Chondrocyte (in vitro differentiated cells): ENCODE measurements around the gene ERFE. TPM values are rescaled to one million over a fixed set of nuclear protein-coding genes. Genes with fewer than 3 reads are reported as not detected.

Experiments used
- DNase-seq: peaks from one replicate; pipeline ENCODE4 v3.0.0; 2021; ENCODE audit warnings: mixed read lengths, low spot score
- H3K27ac Mint-ChIP-seq: one replicate; pipeline ENCODE4 v1.8.0; 2021; ENCODE audit warnings: mild to moderate bottlenecking, moderate library complexity, mixed read lengths; ENCODE audit not compliant: unreplicated experiment
- H3K27me3 Mint-ChIP-seq: 2 replicates; pipeline ENCODE4 v1.8.0; 2021; ENCODE audit warnings: low read depth, mixed read lengths
- H3K36me3 Mint-ChIP-seq: 2 replicates; pipeline ENCODE4 v1.8.0; 2021; ENCODE audit warnings: low read depth, mixed read lengths
- H3K4me1 Mint-ChIP-seq: 2 replicates; pipeline ENCODE4 v1.8.0; 2021; ENCODE audit warnings: low read depth, mild to moderate bottlenecking, mixed read lengths
- H3K4me3 Mint-ChIP-seq: one replicate; pipeline ENCODE4 v1.8.0; 2021; ENCODE audit warnings: mild to moderate bottlenecking, moderate library complexity, mixed read lengths; ENCODE audit not compliant: unreplicated experiment
- H3K9me3 Mint-ChIP-seq: 2 replicates; pipeline ENCODE4 v1.8.0; 2021; ENCODE audit warnings: low read depth, mixed read lengths
- total RNA-seq: library from RNA; stranded (reverse); gene quantifications from 3 replicates; pipeline ENCODE4 v1.2.1, GENCODE V29; 2021
- TF ChIP-seq, protein P1 (sequence below): fragments of 200-600 bp; sonication (generic); IDR thresholded peaks from 2 replicates; pipeline ENCODE4 v1.5.0; 2021; ENCODE audit warnings: antibody characterized with exemption, mild to moderate bottlenecking, moderate library complexity

ERFE gene
- total RNA-seq, 1 donor from 2014 or later = 10.3 TPM

DNA sequence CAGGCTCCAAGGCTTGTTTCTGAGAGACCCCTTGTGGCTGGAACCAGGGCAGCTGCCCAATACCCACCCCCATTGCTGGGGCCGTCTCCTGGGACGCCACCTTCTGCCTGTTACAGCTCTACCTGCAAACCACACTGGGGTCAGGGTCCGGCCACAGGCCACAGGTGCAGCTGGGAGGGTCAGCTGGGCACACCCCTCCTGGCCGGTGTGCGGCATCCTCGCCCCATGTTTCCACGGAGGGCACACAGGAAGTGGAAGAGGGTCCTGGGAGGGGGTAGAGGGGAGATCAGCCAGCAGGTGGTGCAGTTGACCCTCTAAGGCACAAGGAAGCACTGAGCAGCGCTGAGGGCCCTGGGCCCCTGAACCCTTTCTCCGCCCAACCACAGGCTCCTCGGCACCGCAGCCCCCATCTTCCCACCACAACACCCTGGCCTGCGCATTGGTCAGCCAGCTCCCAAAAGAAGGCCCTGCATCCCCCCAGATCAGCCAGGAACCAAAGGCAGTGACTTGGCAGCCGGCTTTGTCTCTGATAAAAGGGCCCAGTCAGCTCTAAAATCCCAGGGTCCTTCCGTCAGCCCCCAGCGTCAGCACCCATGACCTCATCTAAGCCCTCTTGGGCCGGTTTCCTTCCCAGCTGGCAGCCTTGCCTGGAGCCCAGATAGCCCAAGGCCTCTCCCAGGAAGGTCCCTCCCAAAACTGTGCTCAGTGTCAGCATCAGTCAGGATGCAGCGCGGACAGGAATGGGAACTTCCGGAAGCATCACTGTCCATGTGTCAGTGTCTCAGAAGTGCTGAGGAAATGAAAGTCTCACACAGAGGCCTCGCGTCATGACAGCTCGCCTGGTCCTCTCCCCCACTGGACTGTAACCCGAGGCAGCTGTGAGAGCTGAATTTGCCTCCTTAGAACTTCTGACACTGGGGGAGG, 1.7 kb downstream of the ERFE start:
- H3K4me1 Mint-ChIP-seq = peaks cover 23% of the 10 kb centered on the region
- no peak overlapping the region for H3K27ac Mint-ChIP-seq
- H3K4me3 Mint-ChIP-seq = no peak overlapping the region
- no peaks in the 10 kb centered on the region for H3K36me3 Mint-ChIP-seq
- peak; percentile 67 for DNase-seq
- TF ChIP-seq, protein P1, sequence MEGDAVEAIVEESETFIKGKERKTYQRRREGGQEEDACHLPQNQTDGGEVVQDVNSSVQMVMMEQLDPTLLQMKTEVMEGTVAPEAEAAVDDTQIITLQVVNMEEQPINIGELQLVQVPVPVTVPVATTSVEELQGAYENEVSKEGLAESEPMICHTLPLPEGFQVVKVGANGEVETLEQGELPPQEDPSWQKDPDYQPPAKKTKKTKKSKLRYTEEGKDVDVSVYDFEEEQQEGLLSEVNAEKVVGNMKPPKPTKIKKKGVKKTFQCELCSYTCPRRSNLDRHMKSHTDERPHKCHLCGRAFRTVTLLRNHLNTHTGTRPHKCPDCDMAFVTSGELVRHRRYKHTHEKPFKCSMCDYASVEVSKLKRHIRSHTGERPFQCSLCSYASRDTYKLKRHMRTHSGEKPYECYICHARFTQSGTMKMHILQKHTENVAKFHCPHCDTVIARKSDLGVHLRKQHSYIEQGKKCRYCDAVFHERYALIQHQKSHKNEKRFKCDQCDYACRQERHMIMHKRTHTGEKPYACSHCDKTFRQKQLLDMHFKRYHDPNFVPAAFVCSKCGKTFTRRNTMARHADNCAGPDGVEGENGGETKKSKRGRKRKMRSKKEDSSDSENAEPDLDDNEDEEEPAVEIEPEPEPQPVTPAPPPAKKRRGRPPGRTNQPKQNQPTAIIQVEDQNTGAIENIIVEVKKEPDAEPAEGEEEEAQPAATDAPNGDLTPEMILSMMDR = peak; percentile 64
- no peaks in the 10 kb centered on the region for H3K27me3 Mint-ChIP-seq
- H3K9me3 Mint-ChIP-seq = no peaks in the 10 kb centered on the region

DNA sequence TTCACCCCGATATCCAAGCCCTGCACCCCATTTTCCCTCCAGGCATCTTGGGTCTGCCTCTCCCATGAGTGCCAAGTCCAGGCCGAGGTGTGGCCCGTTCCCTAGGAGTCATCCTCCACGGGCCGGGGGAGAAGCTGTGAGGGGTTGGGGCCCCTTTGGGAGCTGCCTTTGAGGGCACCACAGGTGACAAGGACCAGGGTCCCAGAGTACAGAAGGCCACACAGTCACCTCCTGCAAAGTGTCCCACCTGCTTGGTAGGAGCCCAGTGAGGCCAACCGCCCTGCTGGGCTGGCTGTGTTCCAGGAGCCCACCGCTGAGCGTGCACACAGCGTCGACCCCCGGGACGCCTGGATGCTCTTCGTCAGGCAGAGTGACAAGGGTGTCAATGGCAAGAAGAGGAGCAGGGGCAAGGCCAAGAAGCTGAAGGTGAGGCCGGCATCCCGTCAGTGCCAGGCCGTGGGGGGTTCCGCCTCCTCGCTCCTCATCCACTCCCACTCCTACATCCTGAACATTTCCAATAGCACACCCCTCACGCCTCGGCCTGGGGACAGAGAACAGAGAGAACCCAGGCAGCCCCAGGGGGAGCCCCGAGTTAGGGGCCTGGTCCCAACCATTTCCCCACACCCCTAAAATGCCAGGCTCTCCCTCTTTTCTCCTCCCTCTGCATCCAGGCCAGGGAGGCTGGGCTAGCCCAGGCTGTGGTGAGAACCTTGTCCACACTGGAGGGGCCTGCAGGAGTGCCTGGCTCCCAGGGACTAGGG, 2.7 kb downstream of the ERFE start:
- TF ChIP-seq, protein P1 = no peak
- peaks cover 19% of the 10 kb centered on the region for H3K4me1 Mint-ChIP-seq
- no peaks in the 10 kb centered on the region for H3K9me3 Mint-ChIP-seq
- no peaks in the 10 kb centered on the region for H3K36me3 Mint-ChIP-seq
- no peaks in the 10 kb centered on the region for H3K27me3 Mint-ChIP-seq
- DNase-seq = peak; percentile 81
- no peak overlapping the region for H3K4me3 Mint-ChIP-seq
- H3K27ac Mint-ChIP-seq = no peak overlapping the region

DNA sequence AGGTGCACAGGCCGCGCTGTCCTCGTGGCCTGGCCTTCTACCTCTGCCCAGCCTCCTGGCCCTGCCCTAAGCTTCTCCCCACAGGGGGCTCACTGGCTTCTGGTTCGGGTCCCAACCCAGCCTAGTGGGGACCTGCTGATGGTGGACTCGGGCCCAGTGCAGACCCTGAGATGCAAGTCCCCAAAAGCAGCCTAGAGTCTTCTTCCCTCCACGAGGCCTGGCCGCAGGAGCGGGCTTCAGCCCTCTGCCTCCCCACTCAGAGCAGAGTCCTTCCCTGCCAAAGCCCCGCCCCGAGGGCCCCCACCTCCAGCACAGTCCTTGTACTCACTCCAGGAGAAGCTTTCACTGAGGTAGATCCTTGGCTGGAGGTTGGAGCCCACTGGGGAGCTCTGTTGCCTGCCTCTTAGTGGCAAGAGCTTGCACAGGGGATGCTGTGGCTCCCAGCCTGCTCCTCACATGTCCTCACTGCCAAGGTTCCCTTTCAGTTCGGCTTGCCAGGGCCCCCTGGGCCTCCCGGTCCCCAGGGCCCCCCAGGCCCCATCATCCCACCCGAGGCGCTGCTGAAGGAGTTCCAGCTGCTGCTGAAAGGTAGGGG, 3.6 kb downstream of the ERFE start:
- peaks cover 19% of the 10 kb centered on the region for H3K4me1 Mint-ChIP-seq
- peaks cover 2% of the 10 kb centered on the region for H3K36me3 Mint-ChIP-seq
- H3K27ac Mint-ChIP-seq = no peak overlapping the region
- H3K4me3 Mint-ChIP-seq = no peak overlapping the region
- no peaks in the 10 kb centered on the region for H3K27me3 Mint-ChIP-seq
- no peaks in the 10 kb centered on the region for H3K9me3 Mint-ChIP-seq
- TF ChIP-seq, protein P1 = no peak
- DNase-seq = peak; percentile 92

DNA sequence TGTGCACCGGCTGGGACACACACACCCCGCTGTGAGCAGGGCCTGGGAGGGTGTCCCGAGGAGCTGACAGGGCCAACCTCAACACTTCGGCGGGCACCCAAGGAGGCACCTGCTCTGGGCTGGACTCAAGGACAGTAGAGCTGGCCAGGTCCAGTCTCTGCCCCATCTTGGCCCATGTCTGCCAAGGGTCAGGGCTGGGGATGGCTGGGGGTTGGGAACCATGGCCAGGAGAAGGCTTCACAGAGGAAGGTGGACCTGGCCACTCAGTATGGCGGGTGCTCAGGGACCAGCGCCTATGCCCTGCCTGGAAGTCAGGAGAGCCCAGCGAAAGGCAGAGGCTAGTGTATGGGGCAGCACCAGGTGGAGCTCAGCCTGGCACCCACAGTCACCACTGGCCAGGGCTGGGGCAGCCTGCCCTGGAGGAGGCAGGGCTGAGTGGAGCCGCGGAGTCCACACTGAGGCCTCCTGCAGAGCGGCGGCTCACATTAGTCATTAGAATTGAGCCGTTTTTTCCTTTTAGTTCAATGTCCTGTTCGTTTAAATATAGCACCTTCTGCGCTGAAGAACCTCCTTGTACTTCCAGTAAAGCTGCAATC, 4.2 kb downstream of the ERFE start:
- DNase-seq = peak; percentile 75
- Mint-ChIP-seq H3K27me3 (no peaks in the 10 kb centered on the region), H3K4me3 (peak overlapping the region; percentile 49)

More for the DNA sequence above, 4.2 kb downstream of the ERFE start:
- peaks cover 2% of the 10 kb centered on the region for H3K36me3 Mint-ChIP-seq
- peaks cover 25% of the 10 kb centered on the region for H3K4me1 Mint-ChIP-seq
- H3K27ac Mint-ChIP-seq = peak overlapping the region; percentile 70
- H3K9me3 Mint-ChIP-seq = no peaks in the 10 kb centered on the region
- TF ChIP-seq, protein P1 = no peak
